ENCODE measurements around the gene UXS1.

DNA sequence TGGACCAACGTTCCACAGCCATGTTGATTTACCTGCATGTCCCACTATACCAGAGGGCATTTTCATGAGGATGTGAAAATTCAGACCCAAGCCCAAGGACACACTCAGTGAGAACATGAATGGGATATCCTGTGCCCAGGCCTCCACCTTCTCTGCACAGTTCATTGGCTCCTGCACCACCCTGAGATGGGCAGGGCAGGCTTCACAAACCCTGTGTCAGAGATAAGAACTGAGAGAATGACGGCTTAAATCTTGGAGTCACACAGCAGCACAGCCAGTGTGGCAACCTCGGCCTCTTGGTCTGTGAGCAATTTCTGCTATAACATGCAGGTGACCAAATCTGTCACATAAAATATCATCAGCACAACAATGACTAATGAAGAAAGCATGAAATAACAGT is 71.9 kb downstream of the UXS1 start:
- TF ChIP-seq, protein P1, sequence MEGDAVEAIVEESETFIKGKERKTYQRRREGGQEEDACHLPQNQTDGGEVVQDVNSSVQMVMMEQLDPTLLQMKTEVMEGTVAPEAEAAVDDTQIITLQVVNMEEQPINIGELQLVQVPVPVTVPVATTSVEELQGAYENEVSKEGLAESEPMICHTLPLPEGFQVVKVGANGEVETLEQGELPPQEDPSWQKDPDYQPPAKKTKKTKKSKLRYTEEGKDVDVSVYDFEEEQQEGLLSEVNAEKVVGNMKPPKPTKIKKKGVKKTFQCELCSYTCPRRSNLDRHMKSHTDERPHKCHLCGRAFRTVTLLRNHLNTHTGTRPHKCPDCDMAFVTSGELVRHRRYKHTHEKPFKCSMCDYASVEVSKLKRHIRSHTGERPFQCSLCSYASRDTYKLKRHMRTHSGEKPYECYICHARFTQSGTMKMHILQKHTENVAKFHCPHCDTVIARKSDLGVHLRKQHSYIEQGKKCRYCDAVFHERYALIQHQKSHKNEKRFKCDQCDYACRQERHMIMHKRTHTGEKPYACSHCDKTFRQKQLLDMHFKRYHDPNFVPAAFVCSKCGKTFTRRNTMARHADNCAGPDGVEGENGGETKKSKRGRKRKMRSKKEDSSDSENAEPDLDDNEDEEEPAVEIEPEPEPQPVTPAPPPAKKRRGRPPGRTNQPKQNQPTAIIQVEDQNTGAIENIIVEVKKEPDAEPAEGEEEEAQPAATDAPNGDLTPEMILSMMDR (IDR thresholded peaks at IDR 0.05) = no peak
- no peak for TF ChIP-seq POLR2A (IDR thresholded peaks at IDR 0.05)
